ENCODE measurements around the gene MAPK4. TPM values are rescaled to one million over a fixed set of nuclear protein-coding genes. Genes with fewer than 3 reads are reported as not detected.

The MAPK4 gene
- total RNA-seq, 1 donor from 2014 or later, result 0.11 TPM

GRCh38 chr18:50682852-50683251 lies 123.0 kb downstream of the MAPK4 start:
- DNase-seq (ENCODE audit: low read depth) (no peak), FAIRE-seq (no peak)
- Mint-ChIP-seq H3K27me3 (ENCODE audit: low read depth, unreplicated experiment) (peaks cover 21% of the 10 kb centered on the region), H3K4me1 (ENCODE audit: low read depth, unreplicated experiment) (no peaks in the 10 kb centered on the region), H3K4me3 (ENCODE audit: unreplicated experiment) (no peak overlapping the region), H3K36me3 (ENCODE audit: low read depth, unreplicated experiment) (no peaks in the 10 kb centered on the region), H3K27ac (ENCODE audit: unreplicated experiment) (no peak overlapping the region), H3K9me3 (ENCODE audit: unreplicated experiment) (no peaks in the 10 kb centered on the region)
- Histone ChIP-seq H3K4me3 (ENCODE audit: insufficient read depth, low read depth, low read length) (no peak overlapping the region), H3K27ac (ENCODE audit: low read depth, low read length) (no peak overlapping the region), H3K36me3 (ENCODE audit: insufficient read depth, low read length) (no peaks in the 10 kb centered on the region), H3K9ac (ENCODE audit: low read length) (no peak overlapping the region), H3K4me2 (ENCODE audit: low read length) (no peak overlapping the region), H3K27me3 (ENCODE audit: insufficient read depth, low read length) (no peaks in the 10 kb centered on the region), H3K79me2 (ENCODE audit: insufficient read depth, low read length) (no peaks in the 10 kb centered on the region), H3K4me1 (ENCODE audit: insufficient read depth, low read length) (no peaks in the 10 kb centered on the region), H3K9me3 (ENCODE audit: insufficient read depth, low read depth, low read length) (no peaks in the 10 kb centered on the region), H4K20me1 (ENCODE audit: insufficient read depth, low read length) (no peaks in the 10 kb centered on the region), H2AFZ (ENCODE audit: low read depth, low read length) (no peak overlapping the region)
- TF ChIP-seq EZH2 (IDR thresholded peaks at IDR 0.05; ENCODE audit: insufficient read depth, low read length), result no peak
- no peak for TF ChIP-seq CTCF (IDR thresholded peaks at IDR 0.05; ENCODE audit: insufficient read depth, low read depth, low read length)

- H3K9me3 Mint-ChIP-seq (ENCODE audit: unreplicated experiment), result no peaks in the 10 kb centered on the region
- H3K4me1 Mint-ChIP-seq (ENCODE audit: low read depth, unreplicated experiment), result no peaks in the 10 kb centered on the region
- H3K4me1 ChIP-seq (ENCODE audit: insufficient read depth, low read length), result no peaks in the 10 kb centered on the region
- H3K36me3 Mint-ChIP-seq (ENCODE audit: low read depth, unreplicated experiment), result no peaks in the 10 kb centered on the region
- no peak overlapping the region for H2AFZ ChIP-seq (ENCODE audit: low read depth, low read length)
- no peak overlapping the region for H3K9ac ChIP-seq (ENCODE audit: low read length)
- TF ChIP-seq EZH2 (IDR thresholded peaks at IDR 0.05; ENCODE audit: insufficient read depth, low read length), result no peak
- no peak overlapping the region for H3K4me3 Mint-ChIP-seq (ENCODE audit: unreplicated experiment)
- no peak for FAIRE-seq
- DNase-seq (ENCODE audit: low read depth), result no peak
- no peaks in the 10 kb centered on the region for H3K9me3 ChIP-seq (ENCODE audit: insufficient read depth, low read depth, low read length)
- no peaks in the 10 kb centered on the region for H3K36me3 ChIP-seq (ENCODE audit: insufficient read depth, low read length)
- no peaks in the 10 kb centered on the region for H4K20me1 ChIP-seq (ENCODE audit: insufficient read depth, low read length)
- no peak overlapping the region for H3K27ac Mint-ChIP-seq (ENCODE audit: unreplicated experiment)
- H3K4me2 ChIP-seq (ENCODE audit: low read length), result no peak overlapping the region
- H3K27me3 ChIP-seq (ENCODE audit: insufficient read depth, low read length), result no peaks in the 10 kb centered on the region
- peaks cover 25% of the 10 kb centered on the region for H3K27me3 Mint-ChIP-seq (ENCODE audit: low read depth, unreplicated experiment)
- H3K27ac ChIP-seq (ENCODE audit: low read depth, low read length), result no peak overlapping the region
- H3K79me2 ChIP-seq (ENCODE audit: insufficient read depth, low read length), result no peaks in the 10 kb centered on the region
- no peak overlapping the region for H3K4me3 ChIP-seq (ENCODE audit: insufficient read depth, low read depth, low read length)
Measured at GRCh38 chr18:50686409-50686808, 126.5 kb downstream of the MAPK4 start.

DNA sequence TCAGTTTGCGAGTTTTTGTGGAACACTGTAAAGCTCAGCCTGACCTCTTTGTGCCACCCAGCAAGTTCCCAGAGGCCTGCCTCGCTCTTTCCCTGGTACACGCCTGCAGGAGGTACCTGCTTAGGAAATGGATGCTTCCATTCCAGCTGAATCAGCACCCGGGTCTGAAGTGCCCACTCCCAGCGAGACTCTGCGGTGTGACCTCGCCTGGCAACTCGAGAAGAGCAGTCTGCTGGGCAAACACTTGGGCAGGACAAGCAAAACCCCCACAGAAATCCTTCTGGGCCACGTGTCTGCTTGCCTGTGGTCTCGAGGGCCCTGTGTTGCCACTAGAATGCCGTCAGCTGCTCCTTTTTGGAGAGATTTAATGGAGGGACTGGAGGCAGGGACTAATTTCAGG lies 127.6 kb downstream of the MAPK4 start:
- Mint-ChIP-seq H3K9me3 (ENCODE audit: unreplicated experiment) (no peaks in the 10 kb centered on the region), H3K27ac (ENCODE audit: unreplicated experiment) (no peak overlapping the region), H3K27me3 (ENCODE audit: low read depth, unreplicated experiment) (peaks cover 28% of the 10 kb centered on the region), H3K4me3 (ENCODE audit: unreplicated experiment) (no peak overlapping the region), H3K36me3 (ENCODE audit: low read depth, unreplicated experiment) (no peaks in the 10 kb centered on the region), H3K4me1 (ENCODE audit: low read depth, unreplicated experiment) (no peaks in the 10 kb centered on the region)
- H3K4me1 ChIP-seq (ENCODE audit: insufficient read depth, low read length), result no peaks in the 10 kb centered on the region
- FAIRE-seq (no peak), DNase-seq (ENCODE audit: low read depth) (no peak)
- no peaks in the 10 kb centered on the region for H3K79me2 ChIP-seq (ENCODE audit: insufficient read depth, low read length)
- no peak overlapping the region for H3K4me3 ChIP-seq (ENCODE audit: insufficient read depth, low read depth, low read length)
- TF ChIP-seq EZH2 (IDR thresholded peaks at IDR 0.05; ENCODE audit: insufficient read depth, low read length) (no peak), CTCF (IDR thresholded peaks at IDR 0.05; ENCODE audit: insufficient read depth, low read depth, low read length) (no peak)
- H3K9me3 ChIP-seq (ENCODE audit: insufficient read depth, low read depth, low read length), result no peaks in the 10 kb centered on the region
- H3K27ac ChIP-seq (ENCODE audit: low read depth, low read length), result no peak overlapping the region
- H3K4me2 ChIP-seq (ENCODE audit: low read length), result no peak overlapping the region
- no peak overlapping the region for H3K9ac ChIP-seq (ENCODE audit: low read length)
- no peaks in the 10 kb centered on the region for H3K36me3 ChIP-seq (ENCODE audit: insufficient read depth, low read length)
- no peak overlapping the region for H2AFZ ChIP-seq (ENCODE audit: low read depth, low read length)
- no peaks in the 10 kb centered on the region for H3K27me3 ChIP-seq (ENCODE audit: insufficient read depth, low read length)
- no peaks in the 10 kb centered on the region for H4K20me1 ChIP-seq (ENCODE audit: insufficient read depth, low read length)
